ENCODE data around the gene RNF175. TPM values are rescaled to one million over a fixed set of nuclear protein-coding genes. Genes with fewer than 3 reads are reported as not detected.

RNF175 gene
- not detected for total RNA-seq

GRCh38 chr4:153759407-153760316 lies at the start of gene RNF175:
Gene RNF175 (minus strand): TSS chr4:153760024. CDS start chr4:153759862, 162 bp downstream.
- peak within 1 kb of the TSS; percentile 33 for H3K4me3 Mint-ChIP-seq
- peaks cover 50% of the 10 kb centered on the region for H3K27me3 Mint-ChIP-seq
- peak; percentile 46 for DNase-seq
- H3K4me1 Mint-ChIP-seq, result peaks cover 5% of the 10 kb centered on the region
- peak; percentile 41 for ATAC-seq (ENCODE audit: low read depth)
- no peaks in the 10 kb centered on the region for H3K36me3 Mint-ChIP-seq
- H3K27ac Mint-ChIP-seq, result no peak within 1 kb of the TSS
- H3K9me3 Mint-ChIP-seq, result peaks cover 3% of the 10 kb centered on the region
- POLR2A ChIA-PET, result no interaction called here

- no peaks in the 10 kb centered on the region for H3K9me3 Mint-ChIP-seq
- DNase-seq (no peak), ATAC-seq (ENCODE audit: low read depth) (peak; percentile 97)
- no peak overlapping the region for H3K4me3 Mint-ChIP-seq
- H3K27me3 Mint-ChIP-seq, result peaks cover 5% of the 10 kb centered on the region
- no peaks in the 10 kb centered on the region for H3K36me3 Mint-ChIP-seq
- H3K27ac Mint-ChIP-seq, result no peak overlapping the region
- H3K4me1 Mint-ChIP-seq, result peaks cover 12% of the 10 kb centered on the region
- POLR2A ChIA-PET, result no interaction called here
These were observed 49.5 kb upstream of the RNF175 start for GRCh38 chr4:153809307-153809706.

GRCh38 chr4:153808175-153808574 lies 48.4 kb upstream of the RNF175 start:
- Mint-ChIP-seq H3K27me3 (peaks cover 3% of the 10 kb centered on the region), H3K27ac (no peak overlapping the region), H3K9me3 (no peaks in the 10 kb centered on the region), H3K4me1 (peaks cover 12% of the 10 kb centered on the region), H3K4me3 (no peak overlapping the region), H3K36me3 (no peaks in the 10 kb centered on the region)
- POLR2A ChIA-PET, result no interaction called here
- DNase-seq (no peak), ATAC-seq (ENCODE audit: low read depth) (no peak)

GRCh38 chr4:153806073-153806472 lies 46.2 kb upstream of the RNF175 start:
- Mint-ChIP-seq H3K36me3 (no peaks in the 10 kb centered on the region), H3K4me3 (no peak overlapping the region)

GRCh38 chr4:153804722-153805121 lies 44.9 kb upstream of the RNF175 start:
- Mint-ChIP-seq H3K4me3 (no peak overlapping the region), H3K9me3 (no peaks in the 10 kb centered on the region), H3K4me1 (peaks cover 10% of the 10 kb centered on the region), H3K27me3 (peaks cover 5% of the 10 kb centered on the region), H3K36me3 (no peaks in the 10 kb centered on the region), H3K27ac (no peak overlapping the region)
- ATAC-seq (ENCODE audit: low read depth) (no peak), DNase-seq (no peak)
- POLR2A ChIA-PET, result no interaction called here

More at GRCh38 chr4:153806073-153806472, 46.2 kb upstream of the RNF175 start:
- POLR2A ChIA-PET, result no interaction called here
- H3K9me3 Mint-ChIP-seq, result no peaks in the 10 kb centered on the region
- no peak for ATAC-seq (ENCODE audit: low read depth)
- no peak overlapping the region for H3K27ac Mint-ChIP-seq
- DNase-seq, result no peak
- H3K27me3 Mint-ChIP-seq, result peaks cover 5% of the 10 kb centered on the region
- H3K4me1 Mint-ChIP-seq, result peaks cover 12% of the 10 kb centered on the region

- POLR2A ChIA-PET, result no interaction called here
These were observed 39.9 kb upstream of the RNF175 start for GRCh38 chr4:153799694-153800074.

GRCh38 chr4:153798901-153799693 lies 39.3 kb upstream of the RNF175 start:
- Mint-ChIP-seq H3K27ac (no peak overlapping the region), H3K4me1 (no peaks in the 10 kb centered on the region), H3K36me3 (no peaks in the 10 kb centered on the region), H3K4me3 (no peak overlapping the region), H3K27me3 (peaks cover 44% of the 10 kb centered on the region), H3K9me3 (no peaks in the 10 kb centered on the region)
- POLR2A ChIA-PET, result no interaction called here
- DNase-seq (no peak), ATAC-seq (ENCODE audit: low read depth) (no peak)

More at GRCh38 chr4:153799694-153800074, 39.9 kb upstream of the RNF175 start:
- Mint-ChIP-seq H3K36me3 (no peaks in the 10 kb centered on the region), H3K9me3 (no peaks in the 10 kb centered on the region), H3K4me1 (no peaks in the 10 kb centered on the region), H3K27me3 (peaks cover 39% of the 10 kb centered on the region), H3K4me3 (no peak overlapping the region), H3K27ac (no peak overlapping the region)
- DNase-seq (no peak), ATAC-seq (ENCODE audit: low read depth) (no peak)

- peaks cover 51% of the 10 kb centered on the region for H3K27me3 Mint-ChIP-seq
- H3K27ac Mint-ChIP-seq, result no peak overlapping the region
- H3K9me3 Mint-ChIP-seq, result no peaks in the 10 kb centered on the region
- H3K4me3 Mint-ChIP-seq, result no peak overlapping the region
- DNase-seq (no peak), ATAC-seq (ENCODE audit: low read depth) (no peak)
- H3K4me1 Mint-ChIP-seq, result no peaks in the 10 kb centered on the region
- POLR2A ChIA-PET, result no interaction called here
- no peaks in the 10 kb centered on the region for H3K36me3 Mint-ChIP-seq
These were observed 38.6 kb upstream of the RNF175 start for GRCh38 chr4:153798420-153798819.

- DNase-seq, result no peak
- POLR2A ChIA-PET, result no interaction called here
- no peak for ATAC-seq (ENCODE audit: low read depth)
- peaks cover 17% of the 10 kb centered on the region for H3K4me1 Mint-ChIP-seq
- no peaks in the 10 kb centered on the region for H3K36me3 Mint-ChIP-seq
- no peaks in the 10 kb centered on the region for H3K9me3 Mint-ChIP-seq
- H3K27me3 Mint-ChIP-seq, result peaks cover 84% of the 10 kb centered on the region
- no peak overlapping the region for H3K4me3 Mint-ChIP-seq
- H3K27ac Mint-ChIP-seq, result no peak overlapping the region
These were observed 34.2 kb upstream of the RNF175 start for GRCh38 chr4:153794006-153794405.

- ATAC-seq (ENCODE audit: low read depth) (no peak), DNase-seq (no peak)
- H3K27me3 Mint-ChIP-seq, result peaks cover 95% of the 10 kb centered on the region
- H3K36me3 Mint-ChIP-seq, result no peaks in the 10 kb centered on the region
- POLR2A ChIA-PET, result no interaction called here
- H3K4me1 Mint-ChIP-seq, result peaks cover 19% of the 10 kb centered on the region
- no peak overlapping the region for H3K27ac Mint-ChIP-seq
- no peaks in the 10 kb centered on the region for H3K9me3 Mint-ChIP-seq
- peak overlapping the region; percentile 42 for H3K4me3 Mint-ChIP-seq
These were observed 32.9 kb upstream of the RNF175 start for GRCh38 chr4:153792618-153793247.

- Mint-ChIP-seq H3K36me3 (no peaks in the 10 kb centered on the region), H3K27ac (no peak overlapping the region), H3K27me3 (peaks cover 97% of the 10 kb centered on the region), H3K4me3 (peak overlapping the region; percentile 77), H3K9me3 (no peaks in the 10 kb centered on the region), H3K4me1 (peaks cover 19% of the 10 kb centered on the region)
- DNase-seq (peak; percentile 53), ATAC-seq (ENCODE audit: low read depth) (no peak)
- POLR2A ChIA-PET, result no interaction called here
These were observed 32.2 kb upstream of the RNF175 start for GRCh38 chr4:153791746-153792617.

- Mint-ChIP-seq H3K36me3 (no peaks in the 10 kb centered on the region), H3K27ac (no peak overlapping the region), H3K4me3 (peak overlapping the region; percentile 77), H3K9me3 (no peaks in the 10 kb centered on the region), H3K4me1 (peaks cover 19% of the 10 kb centered on the region), H3K27me3 (peaks cover 95% of the 10 kb centered on the region)
- POLR2A ChIA-PET, result no interaction called here
- peak; percentile 48 for ATAC-seq (ENCODE audit: low read depth)
- peak; percentile 66 for DNase-seq
These were observed 31.2 kb upstream of the RNF175 start for GRCh38 chr4:153790962-153791551.
